ENCODE results near the gene BLTP3B.
"Not testable (repeated sequence)": the region's sequence is repeated elsewhere in the genome, so short reads cannot be mapped to it uniquely, and the experiment has no call there.

Gene BLTP3B

GRCh38 chr12:100142851-100143559, at the start of gene BLTP3B:
Gene BLTP3B (minus strand): TSS chr12:100142874. CDS start chr12:100142635, 239 bp downstream.
- DNase-seq (ENCODE audit: low read depth) = peak; percentile 39
- TF ChIP-seq CTCF (IDR thresholded peaks at IDR 0.05; ENCODE audit: control insufficient read depth, extremely low read depth, insufficient read depth) = no peak
- H3K4me3 ChIP-seq (ENCODE audit: low read depth, low read length) = peak within 1 kb of the TSS; percentile 88

- no peak for DNase-seq (ENCODE audit: low read depth)
- no peak for TF ChIP-seq CTCF (IDR thresholded peaks at IDR 0.05; ENCODE audit: control insufficient read depth, extremely low read depth, insufficient read depth)
- H3K4me3 ChIP-seq (ENCODE audit: low read depth, low read length) = no peak overlapping the region
Observed at GRCh38 chr12:100189636-100190394, 47.1 kb upstream of the BLTP3B start.

GRCh38 chr12:100188888-100189635, 46.4 kb upstream of the BLTP3B start:
- not testable (repeated sequence) for DNase-seq (ENCODE audit: low read depth); H3K4me3 ChIP-seq (ENCODE audit: low read depth, low read length)

GRCh38 chr12:100187857-100188519, 45.3 kb upstream of the BLTP3B start:
- H3K4me3 ChIP-seq (ENCODE audit: low read depth, low read length) = no peak overlapping the region
- DNase-seq (ENCODE audit: low read depth) = no peak
- no peak for TF ChIP-seq CTCF (IDR thresholded peaks at IDR 0.05; ENCODE audit: control insufficient read depth, extremely low read depth, insufficient read depth)

- TF ChIP-seq CTCF (IDR thresholded peaks at IDR 0.05; ENCODE audit: control insufficient read depth, extremely low read depth, insufficient read depth) = no peak
- H3K4me3 ChIP-seq (ENCODE audit: low read depth, low read length) = no peak overlapping the region
- no peak for DNase-seq (ENCODE audit: low read depth)
Observed at GRCh38 chr12:100187068-100187467, 44.4 kb upstream of the BLTP3B start.

- H3K4me3 ChIP-seq (ENCODE audit: low read depth, low read length) = no peak overlapping the region
- no peak for DNase-seq (ENCODE audit: low read depth)
- no peak for TF ChIP-seq CTCF (IDR thresholded peaks at IDR 0.05; ENCODE audit: control insufficient read depth, extremely low read depth, insufficient read depth)
Observed at GRCh38 chr12:100186071-100186470, 43.4 kb upstream of the BLTP3B start.
